SH-SY5Y (cell line): ENCODE results near the gene CARS1.

Source experiments
- GATA2 ChIP-seq: IDR thresholded peaks from 2 replicates; pipeline ENCODE4 v1.6.1; 2011; ENCODE audit warnings: mild to moderate bottlenecking, low read depth, low read length
- GATA3 ChIP-seq: IDR thresholded peaks from 2 replicates; pipeline ENCODE4 v1.6.1; 2011; ENCODE audit warnings: low read depth, mild to moderate bottlenecking, low read length, moderate library complexity

GRCh38 chr11:3046190-3046589, 11.0 kb downstream of the CARS1 start:
- TF ChIP-seq GATA3 (no peak), GATA2 (no peak)
